SKM-1 (cell line): Measurements from ENCODE around the gene ING1.

Experiments used
- DNase-seq: peaks from one replicate; lab custom pipeline; 2025; ENCODE audit not compliant: unreplicated experiment; lab: John Stamatoyannopoulos, UW

The ING1 gene

GRCh38 chr13:110769097-110769496 lies 55.6 kb downstream of the ING1 start:
- DNase-seq, result no peak

- no peak for DNase-seq
Measured at GRCh38 chr13:110770678-110771077, 57.2 kb downstream of the ING1 start.

- DNase-seq, result no peak
Measured at GRCh38 chr13:110771194-110771593, 57.7 kb downstream of the ING1 start.

- no peak for DNase-seq
Measured at GRCh38 chr13:110772091-110772984, 58.8 kb downstream of the ING1 start.
